Lower leg skin (tissue), 3 donors: ENCODE measurements around the gene TUB.

Source experiments
- CTCF ChIP-seq, 3 donors: fragments of 450-650 bp; IDR thresholded peaks; one replicate each; pipeline ENCODE4 v1.5.1; 2016; ENCODE audit warnings: antibody characterized with exemption in 3 of 3, mild to moderate bottlenecking in 3 of 3, moderate library complexity in 2 of 3
- POLR2A ChIP-seq, 2 donors: fragments of 450-650 bp; IDR thresholded peaks; one replicate each; pipeline ENCODE4 v1.6.1; 2016 to 2017; ENCODE audit warnings: antibody characterized with exemption in 2 of 2, mild to moderate bottlenecking in 1 of 2, moderate library complexity in 1 of 2

- TF ChIP-seq CTCF (IDR thresholded peaks at IDR 0.05), result no peak
- no peak for TF ChIP-seq POLR2A (IDR thresholded peaks at IDR 0.05)
Measured at GRCh38 chr11:8062781-8063257, 18.2 kb upstream of the TUB start.
